HCT116 (cell line): Measurements from ENCODE around the gene NCAPD2.

Experiments
- CTCF ChIP-seq, 3 experiments: fragments of 200-600 bp in 1 of 3; sonication (generic) in 1 of 3; IDR thresholded peaks in 2 of 3; conservative IDR thresholded peaks in 1 of 3; 2 replicates each; pipeline ENCODE4 v1.5.1; 2012 to 2017; ENCODE audit warnings: low read depth in 2 of 3, low read length in 2 of 3, antibody characterized with exemption in 1 of 3, borderline replicate concordance in 1 of 3, control low read depth in 1 of 3, mild to moderate bottlenecking in 1 of 3, mixed read lengths in 1 of 3, mixed run types in 1 of 3, moderate library complexity in 1 of 3; ENCODE audit not compliant: insufficient read depth in 1 of 3
- EZH2phosphoT487 ChIP-seq: fragments of 200-600 bp; IDR thresholded peaks from 2 replicates; pipeline ENCODE4 v1.6.1; 2018; ENCODE audit warnings: antibody characterized with exemption, borderline replicate concordance
- JUND ChIP-seq: IDR thresholded peaks from 2 replicates; pipeline ENCODE4 v1.6.1; 2012
- SP1 ChIP-seq: IDR thresholded peaks from 2 replicates; pipeline ENCODE4 v1.6.1; 2012; ENCODE audit warnings: low read depth
- ZNF274 ChIP-seq: fragments of 200-500 bp; sonication (Bioruptor generic); IDR thresholded peaks from 2 replicates; pipeline ENCODE4 v1.6.1; 2014; ENCODE audit warnings: mild to moderate bottlenecking, low read depth, low read length, inconsistent platforms

DNA sequence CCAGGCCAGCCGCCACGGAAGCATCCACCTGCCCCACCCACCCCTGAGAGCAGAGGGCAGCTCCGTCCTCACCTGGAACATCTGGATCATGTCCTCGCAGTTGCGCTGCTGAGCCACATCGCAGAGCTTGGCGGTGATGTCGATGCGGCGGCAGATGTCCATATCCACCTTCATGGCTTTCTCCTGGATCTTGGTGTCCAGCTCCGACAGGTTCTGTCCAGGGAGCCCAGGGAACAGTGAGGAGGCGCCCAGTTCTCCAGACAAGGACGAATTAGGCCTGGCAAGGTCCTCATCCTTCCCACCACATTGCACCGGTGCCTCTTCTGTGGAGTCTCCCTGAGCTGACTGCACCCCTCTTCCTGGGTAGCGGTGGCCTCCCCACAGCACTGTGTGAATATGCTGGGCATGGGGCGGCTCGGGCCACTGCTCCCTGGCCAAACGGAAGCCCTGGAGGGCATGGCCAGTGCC lies 55.8 kb downstream of the NCAPD2 start:
- TF ChIP-seq CTCF (IDR thresholded peaks at IDR 0.05 in 2 of 3, conservative IDR thresholded peaks at IDR 0.05 in 1 of 3; ENCODE audit: borderline replicate concordance in 1 of 3, insufficient read depth in 1 of 3, low read depth in 2 of 3, low read length in 2 of 3) (no peak), SP1 (no peak), JUND (no peak), EZH2phosphoT487 (no peak), ZNF274 (no peak)
